HEK293 (cell line): ENCODE measurements around the gene INPP5A.

Experiments used
- CTCF ChIA-PET: fragments of 350-600 bp; formaldehyde crosslinking; extraction: SDS; loops from one replicate; lab custom pipeline; 2021; ENCODE audit warnings: antibody characterized with exemption; lab: Yijun Ruan, JAX
- POLR2A ChIA-PET: fragments of 300-600 bp; formaldehyde crosslinking; extraction: SDS; loops from one replicate; lab custom pipeline; 2020; ENCODE audit warnings: antibody characterized with exemption, inconsistent platforms; lab: Yijun Ruan, JAX
- H3K27ac ChIP-seq: fragments of 200-500 bp; sonication (Bioruptor generic); 2 replicates; pipeline ENCODE4 v1.5.1; 2014; ENCODE audit warnings: low read depth, low read length, control low read depth, inconsistent platforms; ENCODE audit errors: extremely low read depth
- H3K36me3 ChIP-seq, 2 experiments: fragments of 200-500 bp in 1 of 2; sonication (Bioruptor generic) in 1 of 2; 1 replicate in 1 of 2; 2 replicates in 1 of 2; pipeline ENCODE4 v1.5.1; 2014 to 2017; ENCODE audit warnings: inconsistent platforms in 2 of 2, low read length in 2 of 2; ENCODE audit not compliant: control insufficient read depth in 2 of 2, insufficient read depth in 1 of 2
- H3K4me1 ChIP-seq: fragments of 200-500 bp; sonication (Bioruptor generic); 2 replicates; pipeline ENCODE4 v1.5.1; 2014; ENCODE audit warnings: mild to moderate bottlenecking, low read length, inconsistent platforms; ENCODE audit not compliant: control insufficient read depth, insufficient read depth
- H3K4me3 ChIP-seq: 2 replicates; pipeline ENCODE4 v1.5.1; 2011; ENCODE audit warnings: low read depth, mild to moderate bottlenecking, control low read depth, low read length, moderate library complexity
- H3K9me3 ChIP-seq: fragments of 200-500 bp; sonication (Bioruptor generic); 2 replicates; pipeline ENCODE4 v1.5.1; 2014; ENCODE audit warnings: low read depth, low read length, inconsistent platforms; ENCODE audit not compliant: control insufficient read depth, insufficient read depth
- GLIS1 ChIP-seq: fragments of 450-650 bp; formaldehyde crosslinking; IDR thresholded peaks from 2 replicates; pipeline ENCODE4 v1.5.1; 2016; ENCODE audit warnings: missing biosample characterization, missing genetic modification characterization
- HOXC10 ChIP-seq: sonication (generic); formaldehyde crosslinking; IDR thresholded peaks from 2 replicates; pipeline ENCODE4 v1.8.1; 2023; ENCODE audit warnings: mild to moderate bottlenecking, missing genetic modification reagents
- OSR2 ChIP-seq: fragments of 450-650 bp; formaldehyde crosslinking; IDR thresholded peaks from 2 replicates; pipeline ENCODE4 v1.5.1; 2016; ENCODE audit warnings: missing biosample characterization, missing genetic modification characterization
- OVOL3 ChIP-seq: fragments of 450-650 bp; formaldehyde crosslinking; IDR thresholded peaks from 2 replicates; pipeline ENCODE4 v1.5.1; 2016; ENCODE audit warnings: missing biosample characterization, missing genetic modification characterization
- PRDM10 ChIP-seq: fragments of 450-650 bp; formaldehyde crosslinking; IDR thresholded peaks from 2 replicates; pipeline ENCODE4 v1.5.1; 2016; ENCODE audit warnings: missing biosample characterization, missing genetic modification characterization
- SCRT1 ChIP-seq: fragments of 450-650 bp; formaldehyde crosslinking; IDR thresholded peaks from 2 replicates; pipeline ENCODE4 v1.5.1; 2016; ENCODE audit warnings: missing biosample characterization, missing genetic modification characterization, borderline replicate concordance
- TSHZ1 ChIP-seq: fragments of 450-650 bp; formaldehyde crosslinking; IDR thresholded peaks from 2 replicates; pipeline ENCODE4 v1.5.1; 2016; ENCODE audit warnings: missing biosample characterization, missing genetic modification characterization, borderline replicate concordance
- ZBTB20 ChIP-seq: fragments of 450-650 bp; formaldehyde crosslinking; IDR thresholded peaks from 2 replicates; pipeline ENCODE4 v1.5.1; 2016; ENCODE audit warnings: missing biosample characterization, missing genetic modification characterization
- ZBTB44 ChIP-seq: fragments of 450-650 bp; IDR thresholded peaks from 2 replicates; pipeline ENCODE4 v1.5.1; 2018; ENCODE audit warnings: missing biosample characterization, mild to moderate bottlenecking, missing genetic modification characterization
- ZFP69B ChIP-seq: fragments of 450-650 bp; formaldehyde crosslinking; IDR thresholded peaks from 2 replicates; pipeline ENCODE4 v1.5.1; 2016; ENCODE audit warnings: missing biosample characterization, missing genetic modification characterization
- ZNF157 ChIP-seq: fragments of 450-650 bp; formaldehyde crosslinking; IDR thresholded peaks from 2 replicates; pipeline ENCODE4 v1.5.1; 2016; ENCODE audit warnings: missing biosample characterization, missing genetic modification characterization
- ZNF2 ChIP-seq: fragments of 450-650 bp; formaldehyde crosslinking; IDR thresholded peaks from 2 replicates; pipeline ENCODE4 v1.5.1; 2016; ENCODE audit warnings: missing biosample characterization, missing genetic modification characterization
- ZNF221 ChIP-seq: fragments of 450-650 bp; formaldehyde crosslinking; IDR thresholded peaks from 2 replicates; pipeline ENCODE4 v1.5.1; 2017; ENCODE audit warnings: missing biosample characterization, missing genetic modification characterization, borderline replicate concordance
- ZNF239 ChIP-seq: fragments of 450-650 bp; formaldehyde crosslinking; IDR thresholded peaks from 2 replicates; pipeline ENCODE4 v1.5.1; 2016; ENCODE audit warnings: missing biosample characterization, missing genetic modification characterization
- ZNF433 ChIP-seq: fragments of 450-650 bp; formaldehyde crosslinking; IDR thresholded peaks from 2 replicates; pipeline ENCODE4 v1.5.1; 2016; ENCODE audit warnings: missing biosample characterization, missing genetic modification characterization, low read depth
- ZNF514 ChIP-seq: fragments of 450-650 bp; formaldehyde crosslinking; IDR thresholded peaks from 2 replicates; pipeline ENCODE4 v1.5.1; 2016; ENCODE audit warnings: missing biosample characterization, missing genetic modification characterization
- ZNF544 ChIP-seq: fragments of 450-650 bp; formaldehyde crosslinking; IDR thresholded peaks from 2 replicates; pipeline ENCODE4 v1.5.0; 2017; ENCODE audit warnings: missing biosample characterization, missing genetic modification characterization
- ZNF555 ChIP-seq: fragments of 450-650 bp; formaldehyde crosslinking; conservative IDR thresholded peaks from 2 replicates; pipeline ENCODE4 v1.5.1; 2017; ENCODE audit warnings: missing biosample characterization, mild to moderate bottlenecking, missing genetic modification characterization, inconsistent platforms
- ZNF639 ChIP-seq: fragments of 450-650 bp; formaldehyde crosslinking; IDR thresholded peaks from 2 replicates; pipeline ENCODE4 v1.5.1; 2016; ENCODE audit warnings: missing biosample characterization, missing genetic modification characterization
- ZNF830 ChIP-seq: fragments of 450-650 bp; IDR thresholded peaks from 2 replicates; pipeline ENCODE4 v1.5.0; 2018; ENCODE audit warnings: missing biosample characterization, missing genetic modification characterization, low read depth, mild to moderate bottlenecking, moderate library complexity

The INPP5A gene

GRCh38 chr10:132707121-132707775, 169.7 kb downstream of the INPP5A start:
- POLR2A ChIA-PET = no interaction called here
- Histone ChIP-seq H3K4me1 (no peaks in the 10 kb centered on the region), H3K27ac (no peak overlapping the region), H3K9me3 (no peaks in the 10 kb centered on the region), H3K4me3 (no peak overlapping the region), H3K36me3 (peaks cover 0 to 3% of the 10 kb centered on the region in 2 experiments; a peak in 2 of 3 replicates)
- CTCF ChIA-PET = no interaction called here
- TF ChIP-seq ZFP69B (tag by site-specific recombination) = no peak
- no peak for TF ChIP-seq ZNF433 (tag by site-specific recombination)
- TF ChIP-seq ZNF239 = no peak
- TF ChIP-seq ZNF544 (tag by site-specific recombination) = no peak
- no peak for TF ChIP-seq SCRT1
- TF ChIP-seq ZNF157 (tag by site-specific recombination) = no peak
- no peak for TF ChIP-seq ZNF555 (tag by site-specific recombination)
- TF ChIP-seq PRDM10 (tag by site-specific recombination) = no peak
- TF ChIP-seq TSHZ1 (tag by site-specific recombination) = no peak
- no peak for TF ChIP-seq ZNF514
- no peak for TF ChIP-seq ZNF2

GRCh38 chr10:132707776-132708171, 170.2 kb downstream of the INPP5A start:
- CTCF ChIA-PET = no interaction called here
- POLR2A ChIA-PET = no interaction called here
- no peaks in the 10 kb centered on the region for H3K4me1 ChIP-seq
- H3K4me3 ChIP-seq = no peak overlapping the region
- no peak overlapping the region for H3K27ac ChIP-seq
- H3K36me3 ChIP-seq = peaks cover 0 to 3% of the 10 kb centered on the region in 2 experiments; a peak in 2 of 3 replicates
- no peaks in the 10 kb centered on the region for H3K9me3 ChIP-seq
- no peak for TF ChIP-seq HOXC10 (CRISPR knock-in tag)
- no peak for TF ChIP-seq OSR2
- TF ChIP-seq ZBTB44 (tag by site-specific recombination) = no peak
- no peak for TF ChIP-seq ZNF221 (tag by site-specific recombination)
- no peak for TF ChIP-seq GLIS1 (tag by site-specific recombination)
- no peak for TF ChIP-seq PRDM10 (tag by site-specific recombination)
- TF ChIP-seq OVOL3 (tag by site-specific recombination) = no peak
- no peak for TF ChIP-seq ZNF830 (tag by site-specific recombination)
- no peak for TF ChIP-seq ZBTB20 (tag by site-specific recombination)
- no peak for TF ChIP-seq ZNF639 (tag by site-specific recombination)
